ENCODE data around the gene SMC4.
"Not testable (repeated sequence)": the region's sequence is repeated elsewhere in the genome, so short reads cannot be mapped to it uniquely, and the experiment has no call there.

Gene SMC4

GRCh38 chr3:160399125-160400029 lies at the start of gene SMC4, which contains the start of gene IFT80:
TSS of gene SMC4 (plus strand) at chr3:160399650. CDS start at chr3:160400827, 1,177 bp downstream.
TSS of gene IFT80 (minus strand) at chr3:160399225. CDS start at chr3:160384600, 14,625 bp downstream.
- peak; percentile 95 for DNase-seq (ENCODE audit: low spot score)

GRCh38 chr3:160355826-160356225 lies 43.6 kb upstream of the SMC4 start:
- no peak for DNase-seq (ENCODE audit: low spot score)

- not testable (repeated sequence) for DNase-seq (ENCODE audit: low spot score)
Observed at GRCh38 chr3:160362896-160363295, 36.6 kb upstream of the SMC4 start.

DNA sequence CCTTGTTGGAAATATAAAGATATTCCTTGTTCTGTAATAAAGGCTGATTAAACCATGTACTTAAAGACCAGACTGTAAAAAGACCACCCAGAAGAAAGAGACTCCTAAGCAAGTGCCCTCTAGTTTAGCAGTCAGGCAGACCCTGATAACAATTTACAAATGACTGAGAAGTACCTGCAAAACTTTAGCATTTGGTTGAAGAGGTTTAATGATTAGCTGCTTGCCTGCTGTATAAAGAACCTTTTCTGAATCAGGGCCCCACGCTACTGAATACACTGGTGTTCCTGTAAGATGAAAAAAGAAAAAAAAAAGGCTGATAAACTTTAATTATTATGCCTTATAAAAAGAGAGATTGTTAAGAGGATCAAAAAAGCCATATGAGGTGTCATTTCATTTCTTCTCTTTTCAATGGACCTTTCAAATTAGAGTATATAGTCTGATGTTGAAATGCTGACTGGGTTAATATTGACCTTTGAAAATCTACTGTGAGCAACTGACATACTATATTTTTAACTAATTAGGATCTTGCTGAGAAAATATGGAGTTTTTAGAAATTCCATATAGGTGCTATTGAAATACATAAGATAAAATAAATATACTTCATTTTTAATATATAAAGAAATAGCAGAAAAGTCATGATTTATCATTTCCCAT lies 33.5 kb upstream of the SMC4 start:
- DNase-seq (ENCODE audit: low spot score) = no peak

DNA sequence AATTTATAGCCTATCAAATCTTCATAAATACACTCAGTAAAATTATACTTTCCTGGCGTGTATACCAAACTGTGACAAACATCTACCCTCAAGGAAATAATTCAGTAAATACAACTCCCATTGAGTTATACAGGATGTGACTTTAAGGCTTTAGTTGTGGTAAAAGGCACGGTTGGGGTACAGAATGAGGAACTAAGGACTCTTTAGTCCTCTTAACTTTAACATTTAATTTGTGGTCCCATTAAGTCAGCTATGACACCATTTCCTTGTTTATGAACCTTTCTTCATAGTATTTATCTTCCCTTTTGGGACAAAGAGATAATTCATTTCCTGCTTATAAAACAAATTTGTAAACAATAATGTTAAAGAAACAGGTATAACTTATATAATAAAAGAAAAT lies 30.6 kb upstream of the SMC4 start:
- no peak for DNase-seq (ENCODE audit: low spot score)

GRCh38 chr3:160369784-160370183 lies 29.7 kb upstream of the SMC4 start:
- DNase-seq (ENCODE audit: low spot score) = no peak

GRCh38 chr3:160370987-160371857 lies 28.2 kb upstream of the SMC4 start:
- no peak for DNase-seq (ENCODE audit: low spot score)

GRCh38 chr3:160372780-160373179 lies 26.7 kb upstream of the SMC4 start:
- DNase-seq (ENCODE audit: low spot score) = no peak

DNA sequence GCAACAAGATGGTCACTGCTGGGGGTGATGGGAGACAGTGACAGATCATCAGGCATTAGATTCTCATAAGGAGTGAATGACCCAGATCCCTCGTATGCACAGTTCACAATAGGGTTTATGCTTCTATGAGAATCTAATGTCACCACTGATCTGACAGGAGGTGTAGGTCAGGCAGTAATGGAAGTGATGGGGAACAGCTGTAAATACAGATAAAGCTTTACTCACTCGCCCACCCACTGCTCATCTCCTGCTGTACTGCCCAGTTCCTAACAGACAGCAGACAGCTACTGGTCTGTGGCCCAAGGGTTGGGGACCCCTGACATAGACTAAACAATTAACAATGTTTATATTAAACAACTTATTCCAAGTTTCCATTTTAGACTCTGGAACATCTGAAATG lies 25.8 kb upstream of the SMC4 start:
- DNase-seq (ENCODE audit: low spot score) = no peak

GRCh38 chr3:160374472-160374871 lies 25.0 kb upstream of the SMC4 start:
- DNase-seq (ENCODE audit: low spot score) = no peak

DNA sequence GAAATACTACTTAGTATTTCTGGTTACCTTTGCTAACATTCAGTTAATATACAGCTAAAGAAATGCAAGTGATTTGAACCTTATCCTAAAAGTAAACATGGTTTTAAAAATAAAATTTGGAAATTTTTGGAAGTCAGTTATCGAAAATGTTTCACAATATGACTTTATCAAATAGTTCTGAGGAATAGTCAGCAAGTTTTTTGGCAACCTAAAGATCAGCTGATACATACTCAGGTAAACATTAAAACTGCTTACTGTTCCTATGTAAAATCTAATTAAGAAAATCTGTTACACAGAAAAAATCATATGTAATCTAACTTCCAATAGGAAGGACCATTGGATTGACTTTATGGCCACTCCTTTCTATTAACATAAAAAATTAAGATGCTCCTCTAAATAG lies 24.5 kb upstream of the SMC4 start:
- DNase-seq (ENCODE audit: low spot score) = no peak

DNA sequence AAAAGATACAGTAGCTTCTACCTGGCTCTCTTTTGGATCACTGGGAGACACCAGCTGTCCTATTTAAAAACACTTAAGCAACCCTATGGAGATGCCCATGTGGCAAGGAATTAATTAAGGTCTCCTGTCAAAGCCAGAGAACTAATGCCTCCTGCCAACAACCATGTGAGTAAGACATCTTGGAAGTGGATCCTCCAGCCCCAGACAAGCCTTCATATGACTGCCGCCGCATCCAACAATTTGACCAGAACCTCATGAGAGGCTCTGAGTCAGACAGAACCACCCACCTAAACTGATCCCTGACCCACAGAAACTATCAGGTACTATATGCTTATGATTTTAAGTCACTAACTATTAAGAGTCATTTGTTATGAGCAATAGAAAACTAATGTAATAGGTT lies 22.8 kb upstream of the SMC4 start:
- no peak for DNase-seq (ENCODE audit: low spot score)

DNA sequence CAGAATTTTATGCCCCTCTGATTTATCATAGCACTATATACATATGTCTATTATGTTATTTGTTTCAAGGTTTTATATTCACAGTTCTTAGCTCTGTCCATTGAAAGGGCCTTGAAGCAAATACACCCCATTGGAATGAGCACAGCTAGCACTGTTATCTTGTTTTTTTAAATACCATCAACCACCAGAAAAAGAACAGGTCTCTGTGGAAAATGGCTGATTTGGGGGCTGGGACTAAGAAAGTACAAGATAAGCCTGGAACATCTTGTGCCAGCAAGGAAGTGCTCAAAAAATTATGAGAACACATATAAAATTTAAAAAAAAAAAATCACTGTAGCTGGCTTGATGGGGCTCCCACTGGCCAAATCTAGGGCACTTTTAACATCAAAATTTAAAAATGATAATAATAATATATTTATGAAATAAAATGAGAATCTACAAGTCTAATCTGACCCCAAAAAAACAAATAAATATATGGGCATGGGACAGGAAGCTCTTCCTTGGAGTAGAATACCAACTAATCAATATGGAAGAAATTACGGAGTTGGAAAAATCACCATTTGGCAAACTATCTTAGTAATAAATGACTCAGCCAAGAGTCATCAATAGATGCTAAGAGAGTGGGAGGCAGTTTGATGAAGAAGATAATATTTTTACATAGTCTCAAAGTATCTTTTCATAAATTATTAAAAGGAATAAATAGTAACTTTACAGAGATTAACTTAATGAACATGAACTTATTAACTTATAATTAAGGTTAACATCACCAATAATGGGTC lies 20.9 kb upstream of the SMC4 start:
- DNase-seq (ENCODE audit: low spot score) = no peak

- no peak for DNase-seq (ENCODE audit: low spot score)
Observed at GRCh38 chr3:160379628-160380214, 19.7 kb upstream of the SMC4 start.

GRCh38 chr3:160381470-160381869 lies 18.0 kb upstream of the SMC4 start:
- DNase-seq (ENCODE audit: low spot score) = no peak

- DNase-seq (ENCODE audit: low spot score) = no peak
Observed at GRCh38 chr3:160384639-160385318, 14.7 kb upstream of the SMC4 start.

DNA sequence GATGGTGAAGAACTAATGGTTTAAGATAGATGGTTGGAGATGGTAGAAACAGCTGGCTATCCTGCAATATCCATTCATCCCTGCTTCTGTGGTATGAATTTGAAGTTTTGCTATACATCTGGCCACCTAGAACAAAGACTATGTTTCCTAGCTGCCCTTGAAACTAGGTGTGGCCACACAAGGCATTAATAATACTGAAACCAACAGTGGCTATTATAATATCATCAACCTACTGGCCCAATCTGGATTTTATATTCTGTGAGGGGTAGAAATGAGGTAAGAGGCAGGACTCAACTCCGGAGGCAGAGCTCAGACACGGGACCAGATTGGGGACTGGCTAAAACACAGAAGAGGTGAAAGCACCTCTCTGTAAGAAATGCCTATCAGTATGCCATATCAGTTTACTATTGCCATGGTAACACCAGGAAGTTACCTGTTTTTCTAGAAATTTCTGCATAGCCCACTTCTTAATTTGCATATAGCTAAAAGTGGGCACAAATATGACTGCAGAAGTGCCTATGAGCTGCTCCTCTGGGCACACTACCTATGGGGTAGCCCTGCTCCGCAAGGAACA lies 8.8 kb upstream of the SMC4 start:
- DNase-seq (ENCODE audit: low spot score) = no peak

DNA sequence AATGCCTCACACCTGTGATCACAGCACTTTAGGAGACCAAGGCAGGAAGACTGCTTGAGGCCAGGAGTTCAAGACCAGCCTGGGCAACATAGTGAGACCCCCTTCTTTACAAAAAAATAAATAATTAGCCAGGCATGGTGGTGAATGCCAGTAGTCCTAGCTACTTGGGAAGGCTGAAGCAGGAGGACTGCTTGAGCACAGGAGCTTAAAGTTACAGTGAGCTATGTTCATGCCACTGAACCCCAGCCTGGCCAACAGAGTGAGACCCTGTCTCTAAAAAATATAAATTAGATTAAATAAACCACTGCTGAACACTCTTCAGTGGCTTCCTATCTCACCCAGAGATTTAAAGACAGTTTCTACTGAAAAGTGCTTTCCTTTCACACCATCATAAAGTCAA lies 6.7 kb upstream of the SMC4 start:
- no peak for DNase-seq (ENCODE audit: low spot score)

DNA sequence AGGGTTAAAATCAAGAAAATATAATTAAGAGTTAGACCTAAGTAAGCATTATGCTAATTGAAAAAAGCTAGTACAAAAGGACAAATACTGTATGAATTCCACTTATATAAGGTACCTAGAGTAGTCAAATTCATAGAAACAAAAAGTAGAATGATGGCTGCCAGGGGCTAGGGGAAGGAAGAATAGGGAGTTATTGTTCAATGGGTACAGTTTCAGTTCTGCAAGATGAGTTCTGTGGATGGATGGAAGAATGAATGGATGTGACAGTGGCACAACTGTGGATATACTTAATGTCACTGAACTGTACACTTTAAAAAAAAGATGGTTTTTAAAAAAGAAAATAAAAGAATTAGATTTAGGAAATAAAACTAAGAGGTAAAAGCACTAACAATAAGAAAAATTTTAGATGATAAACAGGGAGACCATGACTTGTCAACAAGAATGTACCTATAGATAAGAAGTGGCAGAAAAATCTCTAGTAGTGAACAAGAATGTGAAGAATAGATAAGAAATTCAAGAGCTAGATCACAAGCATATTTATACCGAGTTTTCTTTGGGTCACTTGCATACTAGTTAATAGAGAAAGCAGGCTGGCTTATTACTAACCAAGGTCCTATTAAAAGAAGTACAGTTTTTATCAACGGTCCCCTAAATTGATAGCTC lies 6.0 kb upstream of the SMC4 start:
- DNase-seq (ENCODE audit: low spot score) = no peak

- DNase-seq (ENCODE audit: low spot score) = no peak
Observed at GRCh38 chr3:160394009-160394392, 5.4 kb upstream of the SMC4 start.

Measured in CD4-positive, alpha-beta T cell treated with Interleukin-6 at 100 ng/mL for 8 hours (primary cell).